Activated CD8-positive, alpha-beta T cell treated with anti-CD3 and anti-CD28 coated beads for 36 hours (primary cell): ENCODE results near the gene LEFTY1. TPM values are rescaled to one million over a fixed set of nuclear protein-coding genes. Genes with fewer than 3 reads are reported as not detected.

Experiments
- ATAC-seq: fragments of 200-7000 bp; cut with Tn5 transposase; one replicate; pipeline ENCODE4 v1.10.0; 2021; ENCODE audit warnings: mild to moderate bottlenecking, moderate library complexity
- CTCF ChIA-PET: fragments of 350-600 bp; sonication (Branson Sonifier 250); formaldehyde crosslinking; loops from one replicate; lab custom pipeline; 2021; ENCODE audit warnings: antibody characterized with exemption; lab: Charles Lee
- POLR2A ChIA-PET: fragments of 350-600 bp; sonication (Branson Sonifier 250); formaldehyde crosslinking; loops from one replicate; lab custom pipeline; 2021; ENCODE audit warnings: antibody characterized with exemption; lab: Charles Lee
- DNase-seq: peaks from one replicate; pipeline ENCODE4 v3.0.0-alpha.2; 2020
- H3K27ac Mint-ChIP-seq: one replicate; pipeline ENCODE4 v1.8.0; 2021; ENCODE audit warnings: mild to moderate bottlenecking, mixed read lengths
- H3K27me3 Mint-ChIP-seq: one replicate; pipeline ENCODE4 v1.8.0; 2021; ENCODE audit warnings: mixed read lengths
- H3K36me3 Mint-ChIP-seq: one replicate; pipeline ENCODE4 v1.8.0; 2021; ENCODE audit warnings: low read depth, mixed read lengths
- H3K4me1 Mint-ChIP-seq: one replicate; pipeline ENCODE4 v1.8.0; 2021; ENCODE audit warnings: low read depth, mixed read lengths
- H3K4me3 Mint-ChIP-seq: one replicate; pipeline ENCODE4 v1.8.0; 2021; ENCODE audit warnings: mild to moderate bottlenecking, moderate library complexity, mixed read lengths
- H3K9me3 Mint-ChIP-seq: one replicate; pipeline ENCODE4 v1.8.0; 2021; ENCODE audit warnings: mixed read lengths
- CTCF ChIP-seq: fragments of 200-600 bp; IDR thresholded peaks from one replicate; pipeline ENCODE4 v1.8.0; 2022; ENCODE audit warnings: antibody characterized with exemption, mild to moderate bottlenecking
- intact Hi-C: fragments of 100-400 bp; cut with micrococcal nuclease; formaldehyde crosslinking; loops from one replicate; pipeline ENCODE4 v1.10.0; 2022
- total RNA-seq, 2 experiments: library from RNA; stranded (reverse); gene quantifications; one replicate each; pipeline ENCODE4 v1.2.3, GENCODE V29; 2021

Gene LEFTY1
- total RNA-seq, 2 experiments from 2014 or later: 0.16 to 0.83 TPM

GRCh38 chr1:225860876-225861441 is 28.0 kb downstream of the LEFTY1 start:
- TF ChIP-seq CTCF: no peak
- intact Hi-C loops: no loop called here
- peaks cover 23% of the 10 kb centered on the region for H3K4me1 Mint-ChIP-seq
- no peaks in the 10 kb centered on the region for H3K27me3 Mint-ChIP-seq
- peaks cover 44% of the 10 kb centered on the region for H3K36me3 Mint-ChIP-seq
- POLR2A ChIA-PET: interaction anchor here (1.0 to 1.1 kb wide), 3 partner anchors 9 to 49 kb away, joined by 3 to 6 read pairs (median 3); no protein-coding TSS in a partner anchor
- ATAC-seq: no peak
- no peaks in the 10 kb centered on the region for H3K9me3 Mint-ChIP-seq
- no peak overlapping the region for H3K27ac Mint-ChIP-seq
- H3K4me3 Mint-ChIP-seq: no peak overlapping the region
- CTCF ChIA-PET: interaction anchor here (1.3 kb wide), 1 partner anchor 13 kb away, joined by 3 read pairs; no protein-coding TSS in a partner anchor
- DNase-seq: no peak

- Mint-ChIP-seq H3K9me3 (no peaks in the 10 kb centered on the region), H3K4me1 (peaks cover 19% of the 10 kb centered on the region), H3K36me3 (peaks cover 40% of the 10 kb centered on the region), H3K27me3 (no peaks in the 10 kb centered on the region), H3K4me3 (no peak overlapping the region), H3K27ac (no peak overlapping the region)
- ChIA-PET POLR2A (interaction anchor here (1.1 kb wide), 1 partner anchor 50 kb away, joined by 3 read pairs; no protein-coding TSS in a partner anchor), CTCF (interaction anchor here (1.3 kb wide), 1 partner anchor 12 kb away, joined by 3 read pairs; no protein-coding TSS in a partner anchor)
- no peak for TF ChIP-seq CTCF
- DNase-seq (no peak), ATAC-seq (no peak)
- intact Hi-C loops: no loop called here
Observed at GRCh38 chr1:225860107-225860506, 28.8 kb downstream of the LEFTY1 start.

GRCh38 chr1:225859151-225859550 is 29.8 kb downstream of the LEFTY1 start:
- POLR2A ChIA-PET: interaction anchor here (1.4 kb wide), 1 partner anchor 12 kb away, joined by 3 read pairs; no protein-coding TSS in a partner anchor
- H3K9me3 Mint-ChIP-seq: no peaks in the 10 kb centered on the region
- H3K36me3 Mint-ChIP-seq: peaks cover 38% of the 10 kb centered on the region

GRCh38 chr1:225857256-225857655 is 31.7 kb downstream of the LEFTY1 start:
- no peak for TF ChIP-seq CTCF
- no peaks in the 10 kb centered on the region for H3K27me3 Mint-ChIP-seq
- intact Hi-C loops: no loop called here
- POLR2A ChIA-PET: no interaction called here
- no peak for ATAC-seq
- peaks cover 37% of the 10 kb centered on the region for H3K36me3 Mint-ChIP-seq
- no peak for DNase-seq
- no peaks in the 10 kb centered on the region for H3K9me3 Mint-ChIP-seq
- no peak overlapping the region for H3K4me3 Mint-ChIP-seq
- no peak overlapping the region for H3K27ac Mint-ChIP-seq
- H3K4me1 Mint-ChIP-seq: peaks cover 15% of the 10 kb centered on the region
- CTCF ChIA-PET: interaction anchor here (1.5 to 2.0 kb wide), 2 partner anchors 9 to 54 kb away, joined by 4 to 5 read pairs; no protein-coding TSS in a partner anchor

More at GRCh38 chr1:225859151-225859550, 29.8 kb downstream of the LEFTY1 start:
- Mint-ChIP-seq H3K27ac (no peak overlapping the region), H3K27me3 (no peaks in the 10 kb centered on the region), H3K4me3 (no peak overlapping the region), H3K4me1 (peaks cover 12% of the 10 kb centered on the region)
- no peak for TF ChIP-seq CTCF
- ATAC-seq (no peak), DNase-seq (no peak)
- intact Hi-C loops: no loop called here
- CTCF ChIA-PET: no interaction called here
